HepG2 (cell line): ENCODE measurements around the gene NAP1L3. TPM values are rescaled to one million over a fixed set of nuclear protein-coding genes. Genes with fewer than 3 reads are reported as not detected.

Experiments used
- ATAC-seq: fragments of 200-7000 bp; cut with Tn5 transposase; 3 replicates; pipeline ENCODE4 v1.9.1; 2020; ENCODE audit warnings: mild to moderate bottlenecking, moderate library complexity
- BruUV-seq: library from RNA; stranded (reverse); fragments of 400-500 nt; replicated peaks from 2 replicates; lab custom pipeline; 2021; lab: Mats Ljungman, UMichigan
- CTCF ChIA-PET: fragments of 300-600 bp; formaldehyde crosslinking; extraction: SDS; loops from one replicate; lab custom pipeline; 2021; ENCODE audit warnings: low total read pairs, inconsistent platforms, low intra/inter-chr PET ratio; lab: Yijun Ruan, JAX
- POLR2A ChIA-PET: fragments of 350-600 bp; sonication (Branson Sonifier 250); formaldehyde crosslinking; loops from one replicate; lab custom pipeline; 2020; ENCODE audit warnings: antibody characterized with exemption, inconsistent platforms; lab: Yijun Ruan, JAX
- DNase-seq: peaks from one replicate; pipeline ENCODE4 v3.0.0-alpha.2; 2015; ENCODE audit warnings: low spot score
- FAIRE-seq: peaks from 3 replicates; lab custom pipeline; 2011; peaks lifted over from hg19 to GRCh38; lab: Jason Lieb, UNC
- H2AFZ ChIP-seq: one replicate; pipeline ENCODE4 v1.6.1; 2011; ENCODE audit warnings: low read length, inconsistent platforms
- H3K27ac ChIP-seq: fragments of 300-600 bp; 3 replicates; pipeline ENCODE4 v1.8.0; 2011; ENCODE audit warnings: mixed run types, mild to moderate bottlenecking, mixed read lengths, low read length, inconsistent platforms; ENCODE audit not compliant: insufficient read depth; ENCODE audit errors: extremely low read length
- H3K27me3 ChIP-seq, 2 experiments: fragments of 200-600 bp in 1 of 2; 2 replicates in 1 of 2; 3 replicates in 1 of 2; pipeline versions ENCODE4 v1.6.0 to v1.8.0; 2011; ENCODE audit warnings: low read length in 2 of 2, mild to moderate bottlenecking in 2 of 2, moderate library complexity in 2 of 2, inconsistent platforms in 1 of 2; ENCODE audit not compliant: insufficient read depth in 2 of 2, control insufficient read depth in 1 of 2
- H3K36me3 ChIP-seq, 2 experiments: fragments of 200-600 bp in 1 of 2; replicated peaks in 1 of 2; 2 replicates in 1 of 2; 3 replicates in 1 of 2; pipeline versions ENCODE4 v1.5.1 to v1.8.0; 2011; ENCODE audit warnings: low read length in 2 of 2, inconsistent platforms in 1 of 2; ENCODE audit not compliant: insufficient read depth in 2 of 2, control insufficient read depth in 1 of 2
- H3K4me1 ChIP-seq: 2 replicates; pipeline ENCODE4 v1.5.1; 2012; ENCODE audit warnings: low read length, inconsistent platforms; ENCODE audit not compliant: insufficient read depth
- H3K4me2 ChIP-seq: 2 replicates; pipeline ENCODE4 v1.6.0; 2011; ENCODE audit warnings: low read depth, low read length, inconsistent platforms
- H3K4me3 ChIP-seq, 3 experiments: fragments of 200-600 bp in 1 of 3; sonication (generic), shearing (Covaris generic) in 1 of 3; replicated peaks in 1 of 3; 2 replicates each; pipeline ENCODE4 v1.5.1; 2011 to 2016; ENCODE audit warnings: low read length in 3 of 3, inconsistent platforms in 2 of 3, low read depth in 2 of 3, mild to moderate bottlenecking in 2 of 3, control low read depth in 1 of 3, mixed read lengths in 1 of 3; ENCODE audit not compliant: insufficient read depth in 1 of 3
- H3K79me2 ChIP-seq: one replicate; pipeline ENCODE4 v1.6.1; 2011; ENCODE audit warnings: low read length, inconsistent platforms; ENCODE audit not compliant: insufficient read depth
- H3K9ac ChIP-seq: 2 replicates; pipeline ENCODE4 v1.6.0; 2011; ENCODE audit warnings: mild to moderate bottlenecking, low read depth, low read length, inconsistent platforms; ENCODE audit not compliant: insufficient read depth
- H3K9me3 ChIP-seq: 2 replicates; pipeline ENCODE4 v1.5.1; 2012; ENCODE audit warnings: mild to moderate bottlenecking, low read length
- H4K20me1 ChIP-seq: 2 replicates; pipeline ENCODE4 v1.6.0; 2011; ENCODE audit warnings: inconsistent platforms, mild to moderate bottlenecking, low read length, moderate library complexity; ENCODE audit not compliant: insufficient read depth
- ADNP ChIP-seq: sonication (generic); formaldehyde crosslinking; IDR thresholded peaks from 2 replicates; pipeline ENCODE4 v1.4.0; 2020; ENCODE audit warnings: missing genetic modification reagents
- GATAD2A ChIP-seq: IDR thresholded peaks from 2 replicates; pipeline ENCODE4 v1.6.1; 2016
- MTF2 ChIP-seq: sonication (generic); formaldehyde crosslinking; IDR thresholded peaks from 2 replicates; pipeline ENCODE4 v1.5.0; 2020; ENCODE audit warnings: missing genetic modification reagents, borderline replicate concordance
- TAF15 ChIP-seq: fragments of 200-400 bp; formaldehyde crosslinking; IDR thresholded peaks from one replicate; pipeline ENCODE4 v1.6.1; 2018; ENCODE audit warnings: mild to moderate bottlenecking, low read depth, low read length; ENCODE audit not compliant: poor library complexity, severe bottlenecking
- U2AF2 ChIP-seq: fragments of 200-400 bp; formaldehyde crosslinking; IDR thresholded peaks from 2 replicates; pipeline ENCODE4 v1.6.1; 2017; ENCODE audit warnings: low read depth, mild to moderate bottlenecking, low read length
- ZNF235 ChIP-seq: sonication (generic); formaldehyde crosslinking; IDR thresholded peaks from 2 replicates; pipeline ENCODE4 v1.8.1; 2023; ENCODE audit warnings: mild to moderate bottlenecking, missing genetic modification reagents, borderline replicate concordance
- ZNF276 ChIP-seq: sonication (generic); formaldehyde crosslinking; IDR thresholded peaks from 2 replicates; pipeline ENCODE4 v1.4.0; 2020; ENCODE audit warnings: mild to moderate bottlenecking, low read depth, missing genetic modification reagents
- ZNF3 ChIP-seq: IDR thresholded peaks from 2 replicates; pipeline ENCODE4 v1.7.0; 2017; ENCODE audit warnings: inconsistent platforms
- ZNF30 ChIP-seq: sonication (generic); formaldehyde crosslinking; IDR thresholded peaks from 2 replicates; pipeline ENCODE4 v1.5.0; 2020; ENCODE audit warnings: mild to moderate bottlenecking, missing genetic modification reagents
- ZNF335 ChIP-seq: sonication (generic); formaldehyde crosslinking; IDR thresholded peaks from 2 replicates; pipeline ENCODE4 v1.4.0; 2020; ENCODE audit warnings: missing genetic modification reagents
- ZNF639 ChIP-seq: conservative IDR thresholded peaks from 2 replicates; pipeline ENCODE4 v1.6.1; 2018; ENCODE audit warnings: missing genetic modification reagents
- ZNF674 ChIP-seq: sonication (generic); formaldehyde crosslinking; IDR thresholded peaks from 2 replicates; pipeline ENCODE4 v1.5.0; 2020; ENCODE audit warnings: low read depth, mild to moderate bottlenecking, missing genetic modification reagents
- ZNF7 ChIP-seq: IDR thresholded peaks from 2 replicates; pipeline ENCODE4 v1.6.1; 2016; ENCODE audit warnings: missing biosample characterization, missing genetic modification reagents
- ZNF83 ChIP-seq: sonication (generic); formaldehyde crosslinking; IDR thresholded peaks from 2 replicates; pipeline ENCODE4 v1.4.0; 2020; ENCODE audit warnings: missing genetic modification reagents, mild to moderate bottlenecking, borderline replicate concordance
- WGBS: methylation state at CpG from one replicate; pipeline ENCODE4 v1.1.6; 2017; ENCODE audit warnings: low lambda C conversion rate; 5-methylcytosine and 5-hydroxymethylcytosine counted together
- in situ Hi-C: cut with HindIII; loops from 2 replicates; pipeline ENCODE4 v1.10.0; 2017; ENCODE audit warnings: low pct_unique_long_range_greater_than_20kb; ENCODE audit not compliant: extremely low pct_ligation_motif_present
- intact Hi-C: fragments of 100-400 bp; cut with micrococcal nuclease; formaldehyde crosslinking; loops from one replicate; pipeline ENCODE4 v1.10.0; 2022; ENCODE audit not compliant: unreplicated experiment
- polyA plus RNA-seq, 8 experiments: library from polyadenylated mRNA; depleted of rRNA in 3 of 8; stranded (reverse) in 7 of 8; unstranded in 1 of 8; fragments of >200 nt; fragmentation: Illumina TruSeq in 4 of 8; extraction: Trizol in 4 of 8; gene quantifications; 2 replicates each; pipeline versions ENCODE4 v1.2.1 to v1.2.3, GENCODE V29; 2011 to 2016; ENCODE audit warnings: low read depth in 4 of 8, missing spikeins in 1 of 8, mixed read lengths in 1 of 8; ENCODE audit not compliant: insufficient read depth in 1 of 8
- total RNA-seq, 5 experiments: library from RNA; depleted of rRNA; stranded (reverse); fragments of >200 nt; fragmentation: Illumina TruSeq; extraction: Trizol; gene quantifications; 2 replicates each; pipeline ENCODE4 v1.2.3, GENCODE V29; 2016; ENCODE audit warnings: low read depth in 1 of 5
- TF ChIP-seq, protein P1 (sequence below): sonication (generic); formaldehyde crosslinking; IDR thresholded peaks from 2 replicates; pipeline ENCODE4 v1.4.0; 2020; ENCODE audit warnings: missing genetic modification reagents
- TF ChIP-seq, protein P2 (sequence below): IDR thresholded peaks from 2 replicates; pipeline ENCODE4 v1.6.1; 2016
- TF ChIP-seq, protein P3 (sequence below): IDR thresholded peaks from 2 replicates; pipeline ENCODE4 v1.6.1; 2018; ENCODE audit warnings: missing genetic modification reagents

The NAP1L3 gene
- total and polyA plus RNA-seq, 2 of the 13 experiments (the other 11 are each of a cell fraction or from before 2014, with no cell fraction given) = 0.03 to 0.13 TPM

DNA sequence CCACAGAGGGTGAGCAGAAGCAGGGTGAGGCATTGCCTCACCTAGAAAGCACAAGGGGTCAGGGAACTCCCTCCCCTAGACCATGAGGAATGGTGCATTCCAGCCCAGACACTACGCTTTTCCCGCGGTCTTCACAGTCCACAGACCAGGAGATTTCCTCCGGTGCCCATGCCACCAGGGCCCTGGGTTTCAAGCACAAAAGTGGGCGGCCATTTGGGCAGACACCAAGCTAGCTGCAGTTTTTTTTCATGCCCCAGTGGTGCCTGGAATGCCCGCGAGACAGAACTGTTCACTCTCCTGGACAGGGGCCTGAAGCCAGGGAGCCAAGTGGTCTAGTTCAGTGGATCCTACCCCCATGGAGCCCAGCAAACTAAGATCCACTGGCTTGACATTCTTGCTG, 12.8 kb downstream of the NAP1L3 start (continued):
- no peak for TF ChIP-seq ZNF83 (CRISPR knock-in tag)
- no peak for TF ChIP-seq ZNF639 (CRISPR knock-in tag)
- TF ChIP-seq TAF15 = no peak
- TF ChIP-seq ADNP = no peak
- TF ChIP-seq ZNF674 (CRISPR knock-in tag) = no peak
- TF ChIP-seq ZNF30 (CRISPR knock-in tag) = no peak
- no peak for TF ChIP-seq MTF2 (CRISPR knock-in tag)
- TF ChIP-seq GATAD2A (CRISPR knock-in tag) = no peak
- TF ChIP-seq ZNF335 (CRISPR knock-in tag) = no peak
- TF ChIP-seq ZNF276 (CRISPR knock-in tag) = no peak
- TF ChIP-seq, all 625 proteins: peak for 0

- Histone ChIP-seq H3K9ac (no peak overlapping the region), H3K9me3 (no peaks in the 10 kb centered on the region), H3K27ac (no peak overlapping the region), H3K79me2 (no peaks in the 10 kb centered on the region), H3K4me2 (no peak overlapping the region), H3K27me3 (no peaks in the 10 kb centered on the region), H3K36me3 (no peaks in the 10 kb centered on the region), H3K4me3 (no peak overlapping the region), H4K20me1 (no peaks in the 10 kb centered on the region), H2AFZ (no peak overlapping the region), H3K4me1 (no peaks in the 10 kb centered on the region)
- ATAC-seq = no peak
- POLR2A ChIA-PET = no interaction called here
- CTCF ChIA-PET = no interaction called here
- FAIRE-seq = no peak
- no peak for DNase-seq
- intact Hi-C loops (no loop called here), in situ Hi-C loops (no loop called here)
- no peak for TF ChIP-seq U2AF2
- TF ChIP-seq, protein P1, sequence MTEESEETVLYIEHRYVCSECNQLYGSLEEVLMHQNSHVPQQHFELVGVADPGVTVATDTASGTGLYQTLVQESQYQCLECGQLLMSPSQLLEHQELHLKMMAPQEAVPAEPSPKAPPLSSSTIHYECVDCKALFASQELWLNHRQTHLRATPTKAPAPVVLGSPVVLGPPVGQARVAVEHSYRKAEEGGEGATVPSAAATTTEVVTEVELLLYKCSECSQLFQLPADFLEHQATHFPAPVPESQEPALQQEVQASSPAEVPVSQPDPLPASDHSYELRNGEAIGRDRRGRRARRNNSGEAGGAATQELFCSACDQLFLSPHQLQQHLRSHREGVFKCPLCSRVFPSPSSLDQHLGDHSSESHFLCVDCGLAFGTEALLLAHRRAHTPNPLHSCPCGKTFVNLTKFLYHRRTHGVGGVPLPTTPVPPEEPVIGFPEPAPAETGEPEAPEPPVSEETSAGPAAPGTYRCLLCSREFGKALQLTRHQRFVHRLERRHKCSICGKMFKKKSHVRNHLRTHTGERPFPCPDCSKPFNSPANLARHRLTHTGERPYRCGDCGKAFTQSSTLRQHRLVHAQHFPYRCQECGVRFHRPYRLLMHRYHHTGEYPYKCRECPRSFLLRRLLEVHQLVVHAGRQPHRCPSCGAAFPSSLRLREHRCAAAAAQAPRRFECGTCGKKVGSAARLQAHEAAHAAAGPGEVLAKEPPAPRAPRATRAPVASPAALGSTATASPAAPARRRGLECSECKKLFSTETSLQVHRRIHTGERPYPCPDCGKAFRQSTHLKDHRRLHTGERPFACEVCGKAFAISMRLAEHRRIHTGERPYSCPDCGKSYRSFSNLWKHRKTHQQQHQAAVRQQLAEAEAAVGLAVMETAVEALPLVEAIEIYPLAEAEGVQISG (CRISPR knock-in tag) = no peak
- TF ChIP-seq ZNF3 (CRISPR knock-in tag) = no peak
- TF ChIP-seq, protein P2, sequence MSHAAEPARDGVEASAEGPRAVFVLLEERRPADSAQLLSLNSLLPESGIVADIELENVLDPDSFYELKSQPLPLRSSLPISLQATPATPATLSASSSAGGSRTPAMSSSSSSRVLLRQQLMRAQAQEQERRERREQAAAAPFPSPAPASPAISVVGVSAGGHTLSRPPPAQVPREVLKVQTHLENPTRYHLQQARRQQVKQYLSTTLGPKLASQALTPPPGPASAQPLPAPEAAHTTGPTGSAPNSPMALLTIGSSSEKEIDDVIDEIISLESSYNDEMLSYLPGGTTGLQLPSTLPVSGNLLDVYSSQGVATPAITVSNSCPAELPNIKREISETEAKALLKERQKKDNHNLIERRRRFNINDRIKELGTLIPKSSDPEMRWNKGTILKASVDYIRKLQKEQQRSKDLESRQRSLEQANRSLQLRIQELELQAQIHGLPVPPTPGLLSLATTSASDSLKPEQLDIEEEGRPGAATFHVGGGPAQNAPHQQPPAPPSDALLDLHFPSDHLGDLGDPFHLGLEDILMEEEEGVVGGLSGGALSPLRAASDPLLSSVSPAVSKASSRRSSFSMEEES = no peak
- no peak for TF ChIP-seq ZNF235 (CRISPR knock-in tag)
- TF ChIP-seq, protein P3, sequence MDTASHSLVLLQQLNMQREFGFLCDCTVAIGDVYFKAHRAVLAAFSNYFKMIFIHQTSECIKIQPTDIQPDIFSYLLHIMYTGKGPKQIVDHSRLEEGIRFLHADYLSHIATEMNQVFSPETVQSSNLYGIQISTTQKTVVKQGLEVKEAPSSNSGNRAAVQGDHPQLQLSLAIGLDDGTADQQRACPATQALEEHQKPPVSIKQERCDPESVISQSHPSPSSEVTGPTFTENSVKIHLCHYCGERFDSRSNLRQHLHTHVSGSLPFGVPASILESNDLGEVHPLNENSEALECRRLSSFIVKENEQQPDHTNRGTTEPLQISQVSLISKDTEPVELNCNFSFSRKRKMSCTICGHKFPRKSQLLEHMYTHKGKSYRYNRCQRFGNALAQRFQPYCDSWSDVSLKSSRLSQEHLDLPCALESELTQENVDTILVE (CRISPR knock-in tag) = no peak
- TF ChIP-seq ZNF7 = no peak
- BruUV-seq = no TSS peak
- no CpG with 5 or more reads among the region's 1 CpG for WGBS
These were observed 24.0 kb downstream of the NAP1L3 start for GRCh38 chrX:93649381-93649780.
